ENCODE measurements around the gene LCLAT1.

- TF ChIP-seq CTCF (IDR thresholded peaks at IDR 0.05) (no peak), POLR2A (IDR thresholded peaks at IDR 0.05) (no peak), POLR2AphosphoS5 (IDR thresholded peaks at IDR 0.05) (no peak)
Measured at GRCh38 chr2:30656079-30656478, 209.0 kb downstream of the LCLAT1 start.

Measured in prostate gland (tissue), 2 donors.